ENCODE measurements around the gene EPN2.

DNA sequence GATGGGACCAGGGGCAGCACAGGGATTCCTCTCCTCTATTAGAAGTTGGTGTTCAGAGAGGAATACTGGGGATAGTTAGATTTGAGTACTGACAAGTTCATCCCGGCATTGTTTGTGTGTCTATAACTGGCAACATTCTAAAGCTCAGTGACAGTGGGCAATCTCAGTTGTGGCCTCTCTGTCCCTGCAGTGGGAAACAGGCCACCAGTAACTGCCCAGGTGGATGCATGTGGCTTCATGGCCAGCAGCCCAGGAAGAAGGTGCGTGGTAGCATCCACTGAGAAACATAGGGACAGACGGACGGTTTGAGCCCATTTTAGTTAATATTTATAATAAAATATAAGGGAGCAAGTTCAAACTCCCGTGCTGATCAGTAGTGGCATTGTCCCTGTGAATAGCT is 73.8 kb downstream of the EPN2 start:
- TF ChIP-seq, protein P1, sequence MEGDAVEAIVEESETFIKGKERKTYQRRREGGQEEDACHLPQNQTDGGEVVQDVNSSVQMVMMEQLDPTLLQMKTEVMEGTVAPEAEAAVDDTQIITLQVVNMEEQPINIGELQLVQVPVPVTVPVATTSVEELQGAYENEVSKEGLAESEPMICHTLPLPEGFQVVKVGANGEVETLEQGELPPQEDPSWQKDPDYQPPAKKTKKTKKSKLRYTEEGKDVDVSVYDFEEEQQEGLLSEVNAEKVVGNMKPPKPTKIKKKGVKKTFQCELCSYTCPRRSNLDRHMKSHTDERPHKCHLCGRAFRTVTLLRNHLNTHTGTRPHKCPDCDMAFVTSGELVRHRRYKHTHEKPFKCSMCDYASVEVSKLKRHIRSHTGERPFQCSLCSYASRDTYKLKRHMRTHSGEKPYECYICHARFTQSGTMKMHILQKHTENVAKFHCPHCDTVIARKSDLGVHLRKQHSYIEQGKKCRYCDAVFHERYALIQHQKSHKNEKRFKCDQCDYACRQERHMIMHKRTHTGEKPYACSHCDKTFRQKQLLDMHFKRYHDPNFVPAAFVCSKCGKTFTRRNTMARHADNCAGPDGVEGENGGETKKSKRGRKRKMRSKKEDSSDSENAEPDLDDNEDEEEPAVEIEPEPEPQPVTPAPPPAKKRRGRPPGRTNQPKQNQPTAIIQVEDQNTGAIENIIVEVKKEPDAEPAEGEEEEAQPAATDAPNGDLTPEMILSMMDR (conservative IDR thresholded peaks at IDR 0.05) = no peak
- TF ChIP-seq EZH2 (IDR thresholded peaks at IDR 0.05; ENCODE audit: low read depth) = no peak

Measured in PC-9 (cell line).